Type B pancreatic cell (in vitro differentiated cells): ENCODE data around the gene TEK. TPM values are rescaled to one million over a fixed set of nuclear protein-coding genes. Genes with fewer than 3 reads are reported as not detected.

Experiments
- DNase-seq: peaks from one replicate; pipeline ENCODE4 v3.0.0; 2021; ENCODE audit warnings: mixed read lengths; ENCODE audit not compliant: unreplicated experiment; ENCODE audit errors: extremely low spot score
- H3K27ac Mint-ChIP-seq: 2 replicates; pipeline ENCODE4 v1.8.0; 2021; ENCODE audit warnings: mild to moderate bottlenecking, mixed read lengths
- H3K27me3 Mint-ChIP-seq: 2 replicates; pipeline ENCODE4 v1.8.0; 2021; ENCODE audit warnings: mixed read lengths
- H3K36me3 Mint-ChIP-seq: 2 replicates; pipeline ENCODE4 v1.8.0; 2021; ENCODE audit warnings: mixed read lengths
- H3K4me1 Mint-ChIP-seq: one replicate; pipeline ENCODE4 v1.8.0; 2021; ENCODE audit warnings: mixed read lengths; ENCODE audit not compliant: unreplicated experiment
- H3K4me3 Mint-ChIP-seq: 2 replicates; pipeline ENCODE4 v1.8.0; 2021; ENCODE audit warnings: mild to moderate bottlenecking, mixed read lengths
- H3K9me3 Mint-ChIP-seq: 2 replicates; pipeline ENCODE4 v1.8.0; 2021; ENCODE audit warnings: mixed read lengths
- total RNA-seq: library from RNA; stranded (reverse); gene quantifications from 2 replicates; pipeline ENCODE4 v1.2.1, GENCODE V29; 2021; ENCODE audit warnings: low replicate concordance
- TF ChIP-seq, protein P1 (sequence below): fragments of 200-600 bp; sonication (generic); conservative IDR thresholded peaks from 2 replicates; pipeline ENCODE4 v1.5.0; 2021; ENCODE audit warnings: antibody characterized with exemption, mild to moderate bottlenecking

TEK gene
- total RNA-seq, 1 donor from 2014 or later, result 0.63 TPM

DNA sequence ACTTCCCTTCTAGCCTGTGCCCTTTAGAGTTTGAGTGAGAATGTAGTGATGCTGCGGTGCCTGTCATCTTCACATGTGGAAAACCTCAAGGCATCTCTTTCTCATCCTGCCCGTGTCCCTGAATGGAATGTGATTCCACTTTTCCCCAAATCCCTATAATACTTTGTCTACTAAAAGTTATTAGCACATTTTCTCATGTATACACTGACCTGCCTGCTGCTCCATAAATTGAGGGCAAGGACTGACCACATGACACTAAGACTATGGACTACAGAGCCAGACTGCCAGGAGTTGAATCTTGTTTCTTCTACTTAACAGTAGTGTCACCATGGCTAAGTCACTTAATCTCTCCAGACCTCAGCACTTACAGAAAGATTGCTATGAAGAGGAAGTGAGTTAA lies 93.0 kb downstream of the TEK start:
- Mint-ChIP-seq H3K27ac (no peak overlapping the region), H3K4me3 (no peak overlapping the region), H3K9me3 (no peaks in the 10 kb centered on the region), H3K4me1 (no peaks in the 10 kb centered on the region), H3K36me3 (no peaks in the 10 kb centered on the region), H3K27me3 (peaks cover 3% of the 10 kb centered on the region)
- DNase-seq, result no peak
- TF ChIP-seq, protein P1, sequence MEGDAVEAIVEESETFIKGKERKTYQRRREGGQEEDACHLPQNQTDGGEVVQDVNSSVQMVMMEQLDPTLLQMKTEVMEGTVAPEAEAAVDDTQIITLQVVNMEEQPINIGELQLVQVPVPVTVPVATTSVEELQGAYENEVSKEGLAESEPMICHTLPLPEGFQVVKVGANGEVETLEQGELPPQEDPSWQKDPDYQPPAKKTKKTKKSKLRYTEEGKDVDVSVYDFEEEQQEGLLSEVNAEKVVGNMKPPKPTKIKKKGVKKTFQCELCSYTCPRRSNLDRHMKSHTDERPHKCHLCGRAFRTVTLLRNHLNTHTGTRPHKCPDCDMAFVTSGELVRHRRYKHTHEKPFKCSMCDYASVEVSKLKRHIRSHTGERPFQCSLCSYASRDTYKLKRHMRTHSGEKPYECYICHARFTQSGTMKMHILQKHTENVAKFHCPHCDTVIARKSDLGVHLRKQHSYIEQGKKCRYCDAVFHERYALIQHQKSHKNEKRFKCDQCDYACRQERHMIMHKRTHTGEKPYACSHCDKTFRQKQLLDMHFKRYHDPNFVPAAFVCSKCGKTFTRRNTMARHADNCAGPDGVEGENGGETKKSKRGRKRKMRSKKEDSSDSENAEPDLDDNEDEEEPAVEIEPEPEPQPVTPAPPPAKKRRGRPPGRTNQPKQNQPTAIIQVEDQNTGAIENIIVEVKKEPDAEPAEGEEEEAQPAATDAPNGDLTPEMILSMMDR, result no peak

DNA sequence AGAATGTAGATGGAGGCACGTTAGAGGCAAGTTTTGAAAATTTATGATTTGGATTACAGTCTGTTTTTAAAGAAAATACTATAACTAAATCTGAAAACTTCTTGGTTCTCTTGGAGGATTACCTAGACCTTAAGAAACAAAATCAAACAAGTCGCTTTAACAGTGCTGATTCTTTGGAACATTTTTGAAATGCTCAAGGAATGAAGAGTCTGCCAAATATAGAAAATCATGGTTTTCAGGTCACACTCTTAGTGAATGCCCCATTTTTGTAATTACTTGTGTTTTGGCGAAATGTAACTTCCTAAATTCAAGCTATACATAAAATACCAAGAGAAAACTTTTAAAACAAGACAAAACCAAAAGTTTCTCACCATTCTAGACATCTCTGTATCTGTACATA lies 94.8 kb downstream of the TEK start:
- H3K4me3 Mint-ChIP-seq, result no peak overlapping the region
- no peak overlapping the region for H3K27ac Mint-ChIP-seq
- H3K9me3 Mint-ChIP-seq, result no peaks in the 10 kb centered on the region
- H3K27me3 Mint-ChIP-seq, result peaks cover 3% of the 10 kb centered on the region
- TF ChIP-seq, protein P1, result no peak
- no peaks in the 10 kb centered on the region for H3K36me3 Mint-ChIP-seq
- H3K4me1 Mint-ChIP-seq, result no peaks in the 10 kb centered on the region
- DNase-seq, result no peak

DNA sequence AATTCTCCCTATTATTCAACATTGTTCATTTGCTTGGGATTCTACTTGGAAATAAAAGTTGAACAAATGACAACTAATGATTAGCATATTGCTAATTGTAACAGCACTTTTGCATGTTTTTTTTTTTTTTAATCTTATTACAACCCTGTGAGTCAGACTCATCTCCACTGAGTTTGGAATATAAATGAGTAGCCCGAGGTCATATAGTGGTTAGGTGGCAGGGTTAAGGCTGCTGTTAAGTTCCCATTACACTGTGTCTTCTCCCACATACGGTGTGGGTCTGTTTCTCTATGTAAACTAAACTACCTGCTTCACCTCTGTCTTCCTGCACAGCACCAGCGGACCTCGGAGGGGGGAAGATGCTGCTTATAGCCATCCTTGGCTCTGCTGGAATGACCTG lies 95.6 kb downstream of the TEK start:
- Mint-ChIP-seq H3K9me3 (no peaks in the 10 kb centered on the region), H3K36me3 (no peaks in the 10 kb centered on the region), H3K27ac (no peak overlapping the region), H3K27me3 (peaks cover 3% of the 10 kb centered on the region), H3K4me3 (no peak overlapping the region), H3K4me1 (no peaks in the 10 kb centered on the region)
- TF ChIP-seq, protein P1, result no peak
- no peak for DNase-seq

DNA sequence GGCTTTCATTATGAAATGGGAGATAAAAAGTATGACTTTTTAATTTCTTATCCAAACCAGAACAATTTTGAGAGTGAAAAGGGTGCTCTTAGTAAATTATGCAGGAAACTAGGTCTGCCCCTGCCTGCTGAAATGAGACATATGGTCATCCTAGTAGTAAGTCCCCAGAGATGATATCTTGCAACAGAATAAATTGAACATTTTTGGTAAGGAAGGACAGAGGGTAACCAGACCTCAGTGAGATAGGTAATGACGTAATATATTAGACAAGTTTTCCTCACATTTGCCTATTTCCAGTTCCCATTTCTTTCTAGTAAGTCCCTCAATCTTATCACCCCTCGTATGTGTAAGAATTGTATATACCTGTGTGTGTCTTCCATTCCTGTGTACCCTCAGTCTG lies 96.2 kb downstream of the TEK start:
- Mint-ChIP-seq H3K4me1 (no peaks in the 10 kb centered on the region), H3K36me3 (no peaks in the 10 kb centered on the region), H3K9me3 (no peaks in the 10 kb centered on the region), H3K27ac (no peak overlapping the region), H3K4me3 (no peak overlapping the region), H3K27me3 (peaks cover 3% of the 10 kb centered on the region)
- TF ChIP-seq, protein P1, result no peak
- no peak for DNase-seq

DNA sequence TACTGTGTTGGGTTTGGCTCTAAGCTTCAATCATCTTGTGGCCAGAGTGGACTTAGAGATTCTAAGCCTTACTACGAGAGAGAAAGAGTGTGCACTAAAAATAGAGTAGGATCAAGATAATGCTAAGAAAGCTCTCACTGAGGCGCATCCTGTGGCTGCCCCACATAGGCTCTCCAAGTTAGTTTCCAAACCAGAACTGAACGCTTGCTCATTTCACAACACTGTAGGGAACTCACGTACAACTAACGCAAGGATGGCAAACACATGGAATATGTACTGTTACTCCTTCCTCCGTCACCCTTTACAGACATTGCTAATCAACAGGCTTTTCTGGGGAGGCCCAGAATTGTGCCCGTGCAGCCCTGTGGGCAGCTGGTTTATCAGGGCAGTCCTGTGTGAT lies 97.0 kb downstream of the TEK start:
- no peak for DNase-seq
- H3K27ac Mint-ChIP-seq, result no peak overlapping the region
- no peak overlapping the region for H3K4me3 Mint-ChIP-seq
- TF ChIP-seq, protein P1, result no peak
- no peaks in the 10 kb centered on the region for H3K27me3 Mint-ChIP-seq
- no peaks in the 10 kb centered on the region for H3K4me1 Mint-ChIP-seq
- no peaks in the 10 kb centered on the region for H3K36me3 Mint-ChIP-seq
- H3K9me3 Mint-ChIP-seq, result no peaks in the 10 kb centered on the region

DNA sequence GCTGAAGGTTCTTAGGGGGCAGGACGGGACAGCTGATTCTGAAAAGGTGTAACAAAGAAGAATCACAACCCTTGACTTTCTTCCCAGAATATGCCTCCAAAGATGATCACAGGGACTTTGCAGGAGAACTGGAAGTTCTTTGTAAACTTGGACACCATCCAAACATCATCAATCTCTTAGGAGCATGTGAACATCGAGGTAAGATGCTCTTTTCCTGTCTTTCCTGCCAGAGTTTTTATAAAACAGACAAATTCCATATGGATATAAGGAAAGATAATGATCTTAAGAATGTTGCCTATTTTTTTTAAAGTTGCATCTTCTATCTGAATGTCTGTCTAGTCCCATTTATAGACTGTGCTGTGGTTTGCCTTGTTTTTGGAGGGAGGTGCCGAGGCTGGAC lies 100.0 kb downstream of the TEK start:
- Mint-ChIP-seq H3K27ac (no peak overlapping the region), H3K4me1 (no peaks in the 10 kb centered on the region), H3K9me3 (no peaks in the 10 kb centered on the region), H3K4me3 (no peak overlapping the region), H3K36me3 (no peaks in the 10 kb centered on the region), H3K27me3 (no peaks in the 10 kb centered on the region)
- TF ChIP-seq, protein P1, result no peak
- no peak for DNase-seq
